ENCODE measurements around the gene CFAP43.

Gene CFAP43

GRCh38 chr10:104264783-104265182 is 32.6 kb upstream of the CFAP43 start:
- H3K27me3 ChIP-seq (ENCODE audit: insufficient read depth, low read length) = no peaks in the 10 kb centered on the region
- no peak overlapping the region for H3K14ac ChIP-seq (ENCODE audit: low read length)
- H4K8ac ChIP-seq (ENCODE audit: low read depth, low read length) = no peak overlapping the region
- no peak overlapping the region for H3K4me2 ChIP-seq (ENCODE audit: low read length)
- no peaks in the 10 kb centered on the region for H3K79me2 ChIP-seq (ENCODE audit: control insufficient read depth, insufficient read depth, low read length, poor library complexity)
- H3K4me1 ChIP-seq (ENCODE audit: control insufficient read depth in 1 of 2, insufficient read depth in 2 of 2, low read length in 2 of 2) = peaks cover 2 to 4% of the 10 kb centered on the region in 2 experiments
- H2BK12ac ChIP-seq (ENCODE audit: low read length) = no peak overlapping the region
- no peak overlapping the region for H4K91ac ChIP-seq (ENCODE audit: low read depth, low read length)
- H2AFZ ChIP-seq (ENCODE audit: insufficient read depth, low read length, poor library complexity) = no peak overlapping the region
- no CpG with 5 or more reads among the region's 5 CpGs for WGBS (ENCODE audit: extremely low coverage, insufficient coverage, insufficient read length)
- no peak overlapping the region for H3K4me3 ChIP-seq (ENCODE audit: low read depth, low read length)
- no peak overlapping the region for H2BK5ac ChIP-seq (ENCODE audit: low read depth, low read length, poor library complexity)
- no peak overlapping the region for H3K9ac ChIP-seq (ENCODE audit: low read length)
- H3K18ac ChIP-seq (ENCODE audit: low read length) = no peak overlapping the region
- H3K36me3 ChIP-seq (ENCODE audit: control insufficient read depth in 1 of 2, insufficient read depth in 2 of 2, low read length in 2 of 2) = peaks cover 7 to 28% of the 10 kb centered on the region in 2 experiments
- H3K9me3 ChIP-seq (ENCODE audit: insufficient read depth, low read depth, low read length) = no peaks in the 10 kb centered on the region
- H2AK5ac ChIP-seq (ENCODE audit: low read length) = no peak overlapping the region
- H2BK120ac ChIP-seq (ENCODE audit: insufficient read depth, low read length, poor library complexity) = no peak overlapping the region
- no peak overlapping the region for H4K12ac ChIP-seq (ENCODE audit: low read depth, low read length)
- no peak for DNase-seq
- H3K27ac ChIP-seq (ENCODE audit: low read depth, low read length) = no peak overlapping the region
- no peak overlapping the region for H3K4ac ChIP-seq (ENCODE audit: low read depth, low read length)
- peaks cover 8% of the 10 kb centered on the region for H3K79me1 ChIP-seq (ENCODE audit: low read length)
- no peak overlapping the region for H3K23ac ChIP-seq (ENCODE audit: low read length)

- Histone ChIP-seq H3K9me3 (ENCODE audit: insufficient read depth, low read depth, low read length) (no peaks in the 10 kb centered on the region), H3K36me3 (ENCODE audit: control insufficient read depth in 1 of 2, insufficient read depth in 2 of 2, low read length in 2 of 2) (peaks cover 7 to 26% of the 10 kb centered on the region in 2 experiments), H2AFZ (ENCODE audit: insufficient read depth, low read length, poor library complexity) (no peak overlapping the region), H3K4me2 (ENCODE audit: low read length) (no peak overlapping the region), H3K4ac (ENCODE audit: low read depth, low read length) (no peak overlapping the region), H3K9ac (ENCODE audit: low read length) (no peak overlapping the region), H3K27ac (ENCODE audit: low read depth, low read length) (no peak overlapping the region), H4K8ac (ENCODE audit: low read depth, low read length) (no peak overlapping the region), H3K14ac (ENCODE audit: low read length) (no peak overlapping the region), H2BK120ac (ENCODE audit: insufficient read depth, low read length, poor library complexity) (no peak overlapping the region), H3K79me2 (ENCODE audit: control insufficient read depth, insufficient read depth, low read length, poor library complexity) (no peaks in the 10 kb centered on the region), H2AK5ac (ENCODE audit: low read length) (no peak overlapping the region), H3K79me1 (ENCODE audit: low read length) (peaks cover 2% of the 10 kb centered on the region), H3K4me1 (ENCODE audit: control insufficient read depth in 1 of 2, insufficient read depth in 2 of 2, low read length in 2 of 2) (no peaks in the 10 kb centered on the region), H3K18ac (ENCODE audit: low read length) (no peak overlapping the region), H3K27me3 (ENCODE audit: insufficient read depth, low read length) (no peaks in the 10 kb centered on the region), H2BK5ac (ENCODE audit: low read depth, low read length, poor library complexity) (no peak overlapping the region), H3K23ac (ENCODE audit: low read length) (no peak overlapping the region), H2BK12ac (ENCODE audit: low read length) (no peak overlapping the region), H4K12ac (ENCODE audit: low read depth, low read length) (no peak overlapping the region), H3K4me3 (ENCODE audit: low read depth, low read length) (no peak overlapping the region), H4K91ac (ENCODE audit: low read depth, low read length) (no peak overlapping the region)
- no peak for DNase-seq
- WGBS (ENCODE audit: extremely low coverage, insufficient coverage, insufficient read length) = no CpG with 5 or more reads among the region's 5 CpGs
Measured at GRCh38 chr10:104262055-104262454, 29.9 kb upstream of the CFAP43 start.

GRCh38 chr10:104260775-104261115 is 28.6 kb upstream of the CFAP43 start:
- Histone ChIP-seq H3K23ac (ENCODE audit: low read length) (no peak overlapping the region), H2AK5ac (ENCODE audit: low read length) (no peak overlapping the region), H3K79me2 (ENCODE audit: control insufficient read depth, insufficient read depth, low read length, poor library complexity) (no peaks in the 10 kb centered on the region), H3K14ac (ENCODE audit: low read length) (no peak overlapping the region), H3K4me2 (ENCODE audit: low read length) (no peak overlapping the region), H4K12ac (ENCODE audit: low read depth, low read length) (no peak overlapping the region), H3K4me3 (ENCODE audit: low read depth, low read length) (no peak overlapping the region), H2BK120ac (ENCODE audit: insufficient read depth, low read length, poor library complexity) (no peak overlapping the region), H2AFZ (ENCODE audit: insufficient read depth, low read length, poor library complexity) (no peak overlapping the region), H3K27ac (ENCODE audit: low read depth, low read length) (peak overlapping the region; percentile 53), H3K27me3 (ENCODE audit: insufficient read depth, low read length) (no peaks in the 10 kb centered on the region), H3K18ac (ENCODE audit: low read length) (no peak overlapping the region), H3K4me1 (ENCODE audit: control insufficient read depth in 1 of 2, insufficient read depth in 2 of 2, low read length in 2 of 2) (no peaks in the 10 kb centered on the region), H3K9me3 (ENCODE audit: insufficient read depth, low read depth, low read length) (no peaks in the 10 kb centered on the region), H4K91ac (ENCODE audit: low read depth, low read length) (no peak overlapping the region), H3K36me3 (ENCODE audit: control insufficient read depth in 1 of 2, insufficient read depth in 2 of 2, low read length in 2 of 2) (peaks cover 5 to 23% of the 10 kb centered on the region in 2 experiments), H2BK5ac (ENCODE audit: low read depth, low read length, poor library complexity) (no peak overlapping the region), H4K8ac (ENCODE audit: low read depth, low read length) (no peak overlapping the region), H3K79me1 (ENCODE audit: low read length) (peaks cover 2% of the 10 kb centered on the region), H3K4ac (ENCODE audit: low read depth, low read length) (no peak overlapping the region), H3K9ac (ENCODE audit: low read length) (no peak overlapping the region), H2BK12ac (ENCODE audit: low read length) (no peak overlapping the region)
- DNase-seq = peak in 1 of 2 donors; percentile 41
- no CpG with 5 or more reads among the region's 3 CpGs for WGBS (ENCODE audit: extremely low coverage, insufficient coverage, insufficient read length)

- Histone ChIP-seq H3K14ac (ENCODE audit: low read length) (no peak overlapping the region), H3K79me1 (ENCODE audit: low read length) (peaks cover 2% of the 10 kb centered on the region), H2BK5ac (ENCODE audit: low read depth, low read length, poor library complexity) (no peak overlapping the region), H3K9me3 (ENCODE audit: insufficient read depth, low read depth, low read length) (no peaks in the 10 kb centered on the region), H4K12ac (ENCODE audit: low read depth, low read length) (no peak overlapping the region), H3K4me1 (ENCODE audit: control insufficient read depth in 1 of 2, insufficient read depth in 2 of 2, low read length in 2 of 2) (no peaks in the 10 kb centered on the region), H3K27ac (ENCODE audit: low read depth, low read length) (no peak overlapping the region), H2BK120ac (ENCODE audit: insufficient read depth, low read length, poor library complexity) (no peak overlapping the region), H3K4me2 (ENCODE audit: low read length) (no peak overlapping the region), H2AK5ac (ENCODE audit: low read length) (no peak overlapping the region), H4K8ac (ENCODE audit: low read depth, low read length) (no peak overlapping the region), H3K79me2 (ENCODE audit: control insufficient read depth, insufficient read depth, low read length, poor library complexity) (no peaks in the 10 kb centered on the region), H2AFZ (ENCODE audit: insufficient read depth, low read length, poor library complexity) (peak overlapping the region; percentile 23), H3K9ac (ENCODE audit: low read length) (no peak overlapping the region), H3K18ac (ENCODE audit: low read length) (no peak overlapping the region), H4K91ac (ENCODE audit: low read depth, low read length) (no peak overlapping the region), H2BK12ac (ENCODE audit: low read length) (no peak overlapping the region), H3K4ac (ENCODE audit: low read depth, low read length) (no peak overlapping the region), H3K4me3 (ENCODE audit: low read depth, low read length) (no peak overlapping the region), H3K27me3 (ENCODE audit: insufficient read depth, low read length) (no peaks in the 10 kb centered on the region), H3K36me3 (ENCODE audit: control insufficient read depth in 1 of 2, insufficient read depth in 2 of 2, low read length in 2 of 2) (peaks cover 5 to 23% of the 10 kb centered on the region in 2 experiments), H3K23ac (ENCODE audit: low read length) (no peak overlapping the region)
- no peak for DNase-seq
- no CpG with 5 or more reads among the region's 6 CpGs for WGBS (ENCODE audit: extremely low coverage, insufficient coverage, insufficient read length)
Measured at GRCh38 chr10:104259999-104260774, 28.0 kb upstream of the CFAP43 start.

Data from trophoblast cell (in vitro differentiated cells and primary cell).